ENCODE results near the gene DSCAM. TPM values are rescaled to one million over a fixed set of nuclear protein-coding genes. Genes with fewer than 3 reads are reported as not detected.

Gene DSCAM
- total RNA-seq, 4 donors from 2014 or later: 0.17 TPM; not detected in 3

GRCh38 chr21:40244981-40245380 lies 602.0 kb downstream of the DSCAM start:
- TF ChIP-seq, protein P1, sequence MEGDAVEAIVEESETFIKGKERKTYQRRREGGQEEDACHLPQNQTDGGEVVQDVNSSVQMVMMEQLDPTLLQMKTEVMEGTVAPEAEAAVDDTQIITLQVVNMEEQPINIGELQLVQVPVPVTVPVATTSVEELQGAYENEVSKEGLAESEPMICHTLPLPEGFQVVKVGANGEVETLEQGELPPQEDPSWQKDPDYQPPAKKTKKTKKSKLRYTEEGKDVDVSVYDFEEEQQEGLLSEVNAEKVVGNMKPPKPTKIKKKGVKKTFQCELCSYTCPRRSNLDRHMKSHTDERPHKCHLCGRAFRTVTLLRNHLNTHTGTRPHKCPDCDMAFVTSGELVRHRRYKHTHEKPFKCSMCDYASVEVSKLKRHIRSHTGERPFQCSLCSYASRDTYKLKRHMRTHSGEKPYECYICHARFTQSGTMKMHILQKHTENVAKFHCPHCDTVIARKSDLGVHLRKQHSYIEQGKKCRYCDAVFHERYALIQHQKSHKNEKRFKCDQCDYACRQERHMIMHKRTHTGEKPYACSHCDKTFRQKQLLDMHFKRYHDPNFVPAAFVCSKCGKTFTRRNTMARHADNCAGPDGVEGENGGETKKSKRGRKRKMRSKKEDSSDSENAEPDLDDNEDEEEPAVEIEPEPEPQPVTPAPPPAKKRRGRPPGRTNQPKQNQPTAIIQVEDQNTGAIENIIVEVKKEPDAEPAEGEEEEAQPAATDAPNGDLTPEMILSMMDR (IDR thresholded peaks at IDR 0.05; ENCODE audit: low read depth): no peak

- TF ChIP-seq, protein P1 (IDR thresholded peaks at IDR 0.05; ENCODE audit: low read depth): no peak
These were observed 603.3 kb downstream of the DSCAM start for GRCh38 chr21:40243685-40244084.

GRCh38 chr21:40242586-40243265 lies 604.2 kb downstream of the DSCAM start:
- TF ChIP-seq, protein P1 (IDR thresholded peaks at IDR 0.05; ENCODE audit: low read depth): no peak

DNA sequence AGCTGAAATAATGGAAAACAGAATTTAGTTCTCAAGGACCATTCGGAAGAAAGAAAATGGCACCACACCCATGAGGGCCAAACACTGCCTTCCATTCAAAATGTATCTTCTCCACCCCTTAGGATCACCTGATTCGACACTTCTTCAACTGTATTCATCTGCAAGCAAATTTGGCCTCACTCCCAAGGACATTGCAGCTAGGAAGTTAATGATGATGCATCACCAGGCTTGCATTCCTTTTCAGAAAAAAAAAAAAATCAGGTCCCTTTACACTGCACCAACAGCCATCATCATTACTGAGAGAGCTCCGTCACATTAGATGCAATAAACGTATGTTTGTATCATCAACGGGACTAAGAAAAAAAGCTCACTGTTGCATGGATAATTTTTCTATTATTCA lies 611.4 kb downstream of the DSCAM start:
- TF ChIP-seq, protein P1 (IDR thresholded peaks at IDR 0.05; ENCODE audit: low read depth): no peak

- TF ChIP-seq, protein P1 (IDR thresholded peaks at IDR 0.05; ENCODE audit: low read depth): no peak
These were observed 615.0 kb downstream of the DSCAM start for GRCh38 chr21:40231979-40232378.

GRCh38 chr21:40227096-40227495 lies 619.9 kb downstream of the DSCAM start:
- TF ChIP-seq, protein P1 (IDR thresholded peaks at IDR 0.05; ENCODE audit: low read depth): no peak

GRCh38 chr21:40215941-40216340 lies 631.0 kb downstream of the DSCAM start:
- TF ChIP-seq, protein P1 (IDR thresholded peaks at IDR 0.05; ENCODE audit: low read depth): no peak
